Epithelial cell of proximal tubule (primary cell): Measurements from ENCODE around the gene TSTD2. TPM values are rescaled to one million over a fixed set of nuclear protein-coding genes. Genes with fewer than 3 reads are reported as not detected.
A peak's percentile ranks its signal among the peaks of the same experiment; 100 is the strongest.

Experiments used
- DNase-seq: peaks from one replicate; pipeline ENCODE4 v3.0.0-alpha.2; 2011; ENCODE audit warnings: low read depth
- H3K4me3 ChIP-seq: 2 replicates; pipeline ENCODE4 v1.5.1; 2011; ENCODE audit warnings: low read depth, mild to moderate bottlenecking, low read length
- total RNA-seq: library from RNA; depleted of rRNA; stranded (reverse); fragments of >200 nt; gene quantifications from 2 replicates; pipeline ENCODE4 v1.2.3, GENCODE V29; 2015
- TF ChIP-seq, protein P1 (sequence below): conservative IDR thresholded peaks from 2 replicates; pipeline ENCODE4 v1.5.1; 2012; ENCODE audit warnings: low read depth, mild to moderate bottlenecking, low read length

The TSTD2 gene
- total RNA-seq, 1 donor from 2014 or later, result 21.9 TPM

DNA sequence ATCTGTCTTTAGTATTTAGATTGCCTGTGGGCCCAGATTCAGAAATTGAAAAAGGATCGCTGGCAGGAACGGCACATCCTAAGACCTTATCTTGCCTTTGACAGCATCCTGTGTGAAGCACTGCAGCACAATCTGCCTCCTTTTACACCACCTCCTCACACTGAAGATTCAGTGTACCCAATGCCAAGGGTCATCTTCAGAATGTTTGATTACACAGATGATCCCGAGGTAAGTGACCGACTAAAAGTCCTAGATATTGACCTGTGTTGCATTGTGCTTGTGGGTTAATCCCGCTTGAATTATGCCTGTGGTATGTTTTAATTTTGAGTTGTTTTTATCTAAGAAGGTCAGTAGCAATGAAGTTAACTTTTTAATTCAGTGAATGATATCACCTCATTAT is 14.8 kb upstream of the TSTD2 start:
- TF ChIP-seq, protein P1, sequence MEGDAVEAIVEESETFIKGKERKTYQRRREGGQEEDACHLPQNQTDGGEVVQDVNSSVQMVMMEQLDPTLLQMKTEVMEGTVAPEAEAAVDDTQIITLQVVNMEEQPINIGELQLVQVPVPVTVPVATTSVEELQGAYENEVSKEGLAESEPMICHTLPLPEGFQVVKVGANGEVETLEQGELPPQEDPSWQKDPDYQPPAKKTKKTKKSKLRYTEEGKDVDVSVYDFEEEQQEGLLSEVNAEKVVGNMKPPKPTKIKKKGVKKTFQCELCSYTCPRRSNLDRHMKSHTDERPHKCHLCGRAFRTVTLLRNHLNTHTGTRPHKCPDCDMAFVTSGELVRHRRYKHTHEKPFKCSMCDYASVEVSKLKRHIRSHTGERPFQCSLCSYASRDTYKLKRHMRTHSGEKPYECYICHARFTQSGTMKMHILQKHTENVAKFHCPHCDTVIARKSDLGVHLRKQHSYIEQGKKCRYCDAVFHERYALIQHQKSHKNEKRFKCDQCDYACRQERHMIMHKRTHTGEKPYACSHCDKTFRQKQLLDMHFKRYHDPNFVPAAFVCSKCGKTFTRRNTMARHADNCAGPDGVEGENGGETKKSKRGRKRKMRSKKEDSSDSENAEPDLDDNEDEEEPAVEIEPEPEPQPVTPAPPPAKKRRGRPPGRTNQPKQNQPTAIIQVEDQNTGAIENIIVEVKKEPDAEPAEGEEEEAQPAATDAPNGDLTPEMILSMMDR, result no peak
- H3K4me3 ChIP-seq, result no peak overlapping the region
- DNase-seq, result no peak

DNA sequence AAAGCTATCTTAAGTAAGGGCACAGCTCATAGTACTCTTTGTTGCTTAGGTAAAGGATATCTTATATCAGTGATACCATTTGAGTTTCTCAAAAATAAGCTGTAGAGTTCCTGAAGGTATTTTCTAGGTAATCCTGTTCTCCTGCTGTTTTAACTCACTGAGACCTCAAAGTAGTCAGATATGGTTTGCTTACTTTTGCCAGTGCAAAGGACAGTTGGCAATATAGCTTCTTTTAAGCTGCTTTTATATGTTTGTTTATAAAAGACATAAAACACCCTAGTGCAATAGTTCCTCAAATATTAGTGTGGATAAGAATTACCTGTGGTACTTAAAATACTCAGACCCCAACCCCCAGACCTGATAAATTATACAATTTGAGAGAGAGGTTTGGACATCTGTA is 12.6 kb upstream of the TSTD2 start:
- no peak for DNase-seq
- TF ChIP-seq, protein P1, result no peak
- H3K4me3 ChIP-seq, result no peak overlapping the region

DNA sequence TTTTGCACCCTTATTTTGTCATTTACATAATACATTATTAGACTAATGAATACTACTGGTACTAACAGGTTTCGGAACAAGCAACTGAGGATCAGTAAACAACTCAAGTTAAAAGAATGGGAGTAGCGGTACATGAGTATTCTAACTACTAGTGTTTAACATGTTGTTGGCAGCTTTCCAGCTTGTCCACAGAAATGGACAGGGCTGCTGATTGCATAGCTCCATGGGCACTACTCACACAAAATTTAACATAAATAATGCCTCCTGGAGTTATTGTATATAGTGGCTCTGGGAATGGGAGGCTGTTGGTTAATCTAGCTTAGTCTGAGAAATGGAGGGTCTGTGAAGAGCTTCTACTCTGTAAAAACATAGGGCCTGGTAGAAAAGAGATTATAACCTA is 7.2 kb upstream of the TSTD2 start:
- no peak for DNase-seq
- no peak overlapping the region for H3K4me3 ChIP-seq
- TF ChIP-seq, protein P1, result no peak

DNA sequence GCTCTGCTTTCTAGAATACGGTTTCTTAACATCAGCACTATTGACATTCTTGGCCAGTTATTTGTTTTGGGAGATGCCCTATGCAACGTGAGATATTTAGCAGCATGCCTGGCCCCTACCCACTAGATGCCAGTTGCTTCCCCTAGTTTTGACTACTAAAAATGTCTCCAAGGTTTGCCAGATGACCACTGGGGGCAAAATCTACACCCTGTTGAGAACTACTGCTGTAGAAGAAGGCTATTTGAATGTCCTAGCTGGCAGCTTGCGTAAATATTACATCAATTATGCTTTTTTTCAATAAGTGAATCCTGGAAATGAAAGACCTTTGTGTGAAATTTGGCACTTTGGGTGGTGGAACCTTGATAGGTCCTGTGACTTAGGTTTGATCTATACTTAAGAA is 5.5 kb upstream of the TSTD2 start:
- H3K4me3 ChIP-seq, result no peak overlapping the region
- TF ChIP-seq, protein P1, result peak; percentile 38
- no peak for DNase-seq

DNA sequence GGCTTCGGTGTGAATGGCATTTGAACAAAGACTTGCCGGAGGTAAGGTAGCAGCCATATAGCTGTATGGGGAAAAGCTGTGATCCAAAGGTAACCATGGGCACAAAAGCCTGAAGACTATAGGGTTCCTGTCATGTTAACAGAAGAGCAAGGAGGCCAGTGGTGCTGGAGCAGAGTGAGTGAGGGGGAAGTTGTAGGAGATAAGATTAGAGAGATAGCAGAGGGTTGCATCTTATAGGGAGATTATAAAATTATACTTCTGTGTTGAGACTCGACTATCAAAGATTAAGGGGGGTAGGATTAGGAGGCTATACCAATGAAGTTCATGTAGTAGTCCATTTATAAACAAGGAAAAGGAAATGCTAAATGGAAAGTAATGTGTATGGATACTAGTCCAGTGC is 3.7 kb upstream of the TSTD2 start:
- DNase-seq, result no peak
- no peak overlapping the region for H3K4me3 ChIP-seq
- TF ChIP-seq, protein P1, result no peak

DNA sequence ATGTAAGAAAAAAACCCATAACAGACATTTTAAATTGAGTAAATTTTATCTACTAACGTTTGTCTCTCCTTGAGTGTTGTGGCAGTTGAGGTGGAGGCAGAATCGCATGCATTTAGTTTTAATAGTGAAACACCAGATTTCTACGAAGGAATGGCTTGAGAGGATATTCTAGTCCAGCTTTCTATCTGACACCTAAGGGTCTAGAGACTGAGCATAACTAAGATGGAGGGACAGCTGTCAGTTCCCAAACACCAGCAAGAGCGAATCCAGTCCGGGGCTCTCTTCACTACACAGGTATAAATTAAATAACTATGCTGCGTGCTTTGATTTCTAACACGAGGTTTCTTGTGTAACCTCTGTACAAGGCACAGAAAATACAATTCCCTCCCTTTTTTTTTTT is 1.9 kb upstream of the TSTD2 start:
- TF ChIP-seq, protein P1, result no peak
- peak overlapping the region; percentile 82 for H3K4me3 ChIP-seq
- DNase-seq, result no peak

DNA sequence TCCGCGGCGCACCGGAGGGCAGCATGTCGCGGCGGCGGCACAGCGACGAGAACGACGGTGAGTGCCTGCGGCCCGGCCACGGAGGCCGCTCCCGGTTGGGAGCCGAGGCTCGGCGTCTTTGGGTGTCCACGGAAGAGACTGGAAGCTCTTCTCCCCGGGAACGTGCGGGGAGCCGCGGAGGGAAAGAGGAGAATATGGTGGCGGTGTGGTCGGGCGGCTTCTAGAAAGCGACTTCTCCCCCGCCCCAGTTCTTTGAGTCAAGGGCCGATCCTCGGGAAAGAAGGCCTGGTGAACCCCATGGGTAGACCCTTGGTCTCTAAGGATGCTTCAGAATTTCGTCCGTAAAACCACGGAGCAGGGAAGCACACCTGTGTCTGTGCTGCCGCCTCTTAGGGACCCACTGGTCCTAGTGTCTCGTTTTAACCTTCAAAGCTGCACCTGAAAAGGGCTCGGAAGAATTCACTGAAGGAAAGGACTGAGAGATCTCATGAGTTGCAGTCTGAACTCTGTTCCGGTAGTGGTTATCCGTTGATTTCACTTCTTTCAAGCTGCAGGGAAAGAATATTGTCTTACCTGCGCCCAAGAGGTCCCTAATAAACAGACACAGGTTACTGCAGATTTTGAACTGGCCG is 807 bp upstream of the TSTD2 start:
- TF ChIP-seq, protein P1, result no peak

More for the DNA sequence above, 807 bp upstream of the TSTD2 start:
- no peak for DNase-seq
- H3K4me3 ChIP-seq, result peak overlapping the region; percentile 82
